ENCODE results near the gene TEX55. TPM values are rescaled to one million over a fixed set of nuclear protein-coding genes. Genes with fewer than 3 reads are reported as not detected.

Gene TEX55
- total and polyA plus RNA-seq, 9 of the 15 experiments (the other 6 are each of a cell fraction or from before 2014, with no cell fraction given) = not detected

DNA sequence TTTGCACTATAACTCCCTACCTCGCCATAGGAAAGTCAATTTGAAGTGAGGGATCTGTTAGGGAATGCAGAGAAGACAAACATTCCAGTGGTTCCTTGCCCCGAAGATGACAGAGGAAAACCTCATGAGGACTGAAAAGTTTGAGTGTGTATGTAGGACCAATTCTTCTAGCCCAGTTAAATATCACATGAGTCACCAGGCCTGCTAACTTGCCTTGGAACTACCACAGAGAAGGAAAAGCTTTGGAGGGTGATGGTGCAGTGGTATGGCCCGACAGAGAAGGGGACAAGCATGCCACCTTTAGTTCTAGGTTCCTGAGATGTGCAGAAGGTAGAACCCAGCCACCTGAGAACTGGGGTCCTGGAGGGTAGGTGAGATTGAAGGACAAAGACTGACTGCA lies 24.9 kb downstream of the TEX55 start:
- Histone ChIP-seq H3K79me2 (ENCODE audit: control insufficient read depth, insufficient read depth, low read length) (no peaks in the 10 kb centered on the region), H4K20me1 (replicated peaks; ENCODE audit: control insufficient read depth, insufficient read depth, low read length) (no peaks in the 10 kb centered on the region), H3K27ac (ENCODE audit: extremely low read depth, low read depth, low read length) (no peak overlapping the region), H3K9ac (ENCODE audit: insufficient read depth in 1 of 2, low read depth in 2 of 2, low read length in 2 of 2) (no peak overlapping the region), H3K4me2 (ENCODE audit: insufficient read depth, low read length) (no peak overlapping the region), H3K27me3 (ENCODE audit: control insufficient read depth in 2 of 2, insufficient read depth in 2 of 2, low read length in 2 of 2) (no peaks in the 10 kb centered on the region; a peak in 1 of 5 replicates), H3K36me3 (ENCODE audit: control insufficient read depth, insufficient read depth, low read length) (no peaks in the 10 kb centered on the region), H3K9me3 (replicated peaks; ENCODE audit: control insufficient read depth, insufficient read depth, low read depth, low read length) (no peaks in the 10 kb centered on the region), H3K4me1 (replicated peaks in 1 of 2; ENCODE audit: control insufficient read depth in 2 of 2, insufficient read depth in 2 of 2, low read length in 2 of 2) (no peaks in the 10 kb centered on the region; a peak in 1 of 5 replicates), H3K9me1 (ENCODE audit: control insufficient read depth, insufficient read depth, low read length) (no peaks in the 10 kb centered on the region), H2AFZ (ENCODE audit: low read depth, low read length) (no peak overlapping the region), H3K4me3 (no peak overlapping the region)
- ATAC-seq = no peak
- 5% methylated on average over 2 of the region's 3 CpGs for WGBS (ENCODE audit: insufficient coverage, low coverage, missing lambda C conversion rate)
- in situ Hi-C loops (cut with MboI) (no loop called here), intact Hi-C loops (cut with micrococcal nuclease) (no loop called here)
- no peak for FAIRE-seq
- DNase-seq (ENCODE audit: extremely low read depth in 1 of 4, low spot score in 3 of 4) = no peak
- no TSS peak for BruUV-seq (replicated peaks)
- CTCF ChIA-PET (ENCODE audit: low intra/inter-chr PET ratio) = no interaction called here
- POLR2A ChIA-PET = no interaction called here
- TF ChIP-seq ZNF785 (CRISPR knock-in tag; IDR thresholded peaks at IDR 0.05) (no peak), CEBPG (CRISPR knock-in tag; IDR thresholded peaks at IDR 0.05) (no peak), CEBPG (tag; conservative IDR thresholded peaks at IDR 0.05 in 1 of 2, IDR thresholded peaks at IDR 0.05 in 1 of 2) (no peak), MGA (IDR thresholded peaks at IDR 0.05) (no peak), E2F4 (CRISPR knock-in tag; IDR thresholded peaks at IDR 0.05; ENCODE audit: low read depth) (no peak), MED1 (CRISPR knock-in tag; IDR thresholded peaks at IDR 0.05; ENCODE audit: borderline replicate concordance) (no peak), TAL1 (IDR thresholded peaks at IDR 0.05) (no peak), EGR1 (conservative IDR thresholded peaks at IDR 0.05) (no peak), NFRKB (IDR thresholded peaks at IDR 0.05; ENCODE audit: low read depth) (no peak)
- TF ChIP-seq, protein P1, sequence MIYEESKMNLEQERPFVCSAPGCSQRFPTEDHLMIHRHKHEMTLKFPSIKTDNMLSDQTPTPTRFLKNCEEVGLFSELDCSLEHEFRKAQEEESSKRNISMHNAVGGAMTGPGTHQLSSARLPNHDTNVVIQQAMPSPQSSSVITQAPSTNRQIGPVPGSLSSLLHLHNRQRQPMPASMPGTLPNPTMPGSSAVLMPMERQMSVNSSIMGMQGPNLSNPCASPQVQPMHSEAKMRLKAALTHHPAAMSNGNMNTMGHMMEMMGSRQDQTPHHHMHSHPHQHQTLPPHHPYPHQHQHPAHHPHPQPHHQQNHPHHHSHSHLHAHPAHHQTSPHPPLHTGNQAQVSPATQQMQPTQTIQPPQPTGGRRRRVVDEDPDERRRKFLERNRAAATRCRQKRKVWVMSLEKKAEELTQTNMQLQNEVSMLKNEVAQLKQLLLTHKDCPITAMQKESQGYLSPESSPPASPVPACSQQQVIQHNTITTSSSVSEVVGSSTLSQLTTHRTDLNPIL (CRISPR knock-in tag; IDR thresholded peaks at IDR 0.05) = no peak
